Measurements from ENCODE around the gene IL1B.

Gene IL1B

GRCh38 chr2:112824694-112825085, 11.9 kb downstream of the IL1B start:
- H3K4me3 ChIP-seq (ENCODE audit: low read depth, low read length), result no peak overlapping the region
- peaks cover 8% of the 10 kb centered on the region for H3K4me1 ChIP-seq (ENCODE audit: control insufficient read depth, insufficient read depth, low read length)
- no peaks in the 10 kb centered on the region for H3K27me3 ChIP-seq (ENCODE audit: control insufficient read depth, insufficient read depth, low read length)
- no peaks in the 10 kb centered on the region for H3K9me3 ChIP-seq (ENCODE audit: control insufficient read depth, insufficient read depth, low read length)
- no peak overlapping the region for H3K9ac ChIP-seq (ENCODE audit: low read depth, low read length)
- H3K36me3 ChIP-seq (ENCODE audit: control insufficient read depth, insufficient read depth, low read length), result no peaks in the 10 kb centered on the region

GRCh38 chr2:112821682-112822081, 14.9 kb downstream of the IL1B start:
- H3K9ac ChIP-seq (ENCODE audit: low read depth, low read length), result no peak overlapping the region

GRCh38 chr2:112821142-112821541, 15.4 kb downstream of the IL1B start:
- Histone ChIP-seq H3K9me3 (ENCODE audit: control insufficient read depth, insufficient read depth, low read length) (no peaks in the 10 kb centered on the region), H3K27me3 (ENCODE audit: control insufficient read depth, insufficient read depth, low read length) (no peaks in the 10 kb centered on the region), H3K4me3 (ENCODE audit: low read depth, low read length) (no peak overlapping the region), H3K4me1 (ENCODE audit: control insufficient read depth, insufficient read depth, low read length) (peaks cover 16% of the 10 kb centered on the region), H3K36me3 (ENCODE audit: control insufficient read depth, insufficient read depth, low read length) (no peaks in the 10 kb centered on the region), H3K9ac (ENCODE audit: low read depth, low read length) (no peak overlapping the region)

More at GRCh38 chr2:112821682-112822081, 14.9 kb downstream of the IL1B start:
- Histone ChIP-seq H3K27me3 (ENCODE audit: control insufficient read depth, insufficient read depth, low read length) (no peaks in the 10 kb centered on the region), H3K9me3 (ENCODE audit: control insufficient read depth, insufficient read depth, low read length) (no peaks in the 10 kb centered on the region), H3K36me3 (ENCODE audit: control insufficient read depth, insufficient read depth, low read length) (no peaks in the 10 kb centered on the region), H3K4me3 (ENCODE audit: low read depth, low read length) (no peak overlapping the region), H3K4me1 (ENCODE audit: control insufficient read depth, insufficient read depth, low read length) (peaks cover 16% of the 10 kb centered on the region)

GRCh38 chr2:112820343-112820742, 16.2 kb downstream of the IL1B start:
- Histone ChIP-seq H3K9ac (ENCODE audit: low read depth, low read length) (no peak overlapping the region), H3K9me3 (ENCODE audit: control insufficient read depth, insufficient read depth, low read length) (no peaks in the 10 kb centered on the region), H3K4me3 (ENCODE audit: low read depth, low read length) (no peak overlapping the region), H3K4me1 (ENCODE audit: control insufficient read depth, insufficient read depth, low read length) (peaks cover 16% of the 10 kb centered on the region), H3K27me3 (ENCODE audit: control insufficient read depth, insufficient read depth, low read length) (no peaks in the 10 kb centered on the region), H3K36me3 (ENCODE audit: control insufficient read depth, insufficient read depth, low read length) (no peaks in the 10 kb centered on the region)

GRCh38 chr2:112819081-112819480, 17.5 kb downstream of the IL1B start:
- Histone ChIP-seq H3K9ac (ENCODE audit: low read depth, low read length) (no peak overlapping the region), H3K27me3 (ENCODE audit: control insufficient read depth, insufficient read depth, low read length) (no peaks in the 10 kb centered on the region), H3K4me1 (ENCODE audit: control insufficient read depth, insufficient read depth, low read length) (peaks cover 19% of the 10 kb centered on the region)

GRCh38 chr2:112818094-112818902, 18.3 kb downstream of the IL1B start:
- no peaks in the 10 kb centered on the region for H3K9me3 ChIP-seq (ENCODE audit: control insufficient read depth, insufficient read depth, low read length)
- H3K9ac ChIP-seq (ENCODE audit: low read depth, low read length), result no peak overlapping the region
- no peak overlapping the region for H3K4me3 ChIP-seq (ENCODE audit: low read depth, low read length)
- peaks cover 26% of the 10 kb centered on the region for H3K4me1 ChIP-seq (ENCODE audit: control insufficient read depth, insufficient read depth, low read length)
- H3K27me3 ChIP-seq (ENCODE audit: control insufficient read depth, insufficient read depth, low read length), result no peaks in the 10 kb centered on the region
- no peaks in the 10 kb centered on the region for H3K36me3 ChIP-seq (ENCODE audit: control insufficient read depth, insufficient read depth, low read length)

More at GRCh38 chr2:112819081-112819480, 17.5 kb downstream of the IL1B start:
- Histone ChIP-seq H3K4me3 (ENCODE audit: low read depth, low read length) (no peak overlapping the region), H3K9me3 (ENCODE audit: control insufficient read depth, insufficient read depth, low read length) (no peaks in the 10 kb centered on the region), H3K36me3 (ENCODE audit: control insufficient read depth, insufficient read depth, low read length) (no peaks in the 10 kb centered on the region)

- Histone ChIP-seq H3K27me3 (ENCODE audit: control insufficient read depth, insufficient read depth, low read length) (no peaks in the 10 kb centered on the region), H3K9ac (ENCODE audit: low read depth, low read length) (no peak overlapping the region), H3K9me3 (ENCODE audit: control insufficient read depth, insufficient read depth, low read length) (no peaks in the 10 kb centered on the region), H3K4me3 (ENCODE audit: low read depth, low read length) (no peak overlapping the region), H3K36me3 (ENCODE audit: control insufficient read depth, insufficient read depth, low read length) (no peaks in the 10 kb centered on the region), H3K4me1 (ENCODE audit: control insufficient read depth, insufficient read depth, low read length) (peaks cover 30% of the 10 kb centered on the region)
Observed at GRCh38 chr2:112817082-112817689, 19.4 kb downstream of the IL1B start.

- Histone ChIP-seq H3K9me3 (ENCODE audit: control insufficient read depth, insufficient read depth, low read length) (no peaks in the 10 kb centered on the region), H3K36me3 (ENCODE audit: control insufficient read depth, insufficient read depth, low read length) (no peaks in the 10 kb centered on the region), H3K4me3 (ENCODE audit: low read depth, low read length) (no peak overlapping the region), H3K27me3 (ENCODE audit: control insufficient read depth, insufficient read depth, low read length) (no peaks in the 10 kb centered on the region), H3K4me1 (ENCODE audit: control insufficient read depth, insufficient read depth, low read length) (peaks cover 22% of the 10 kb centered on the region), H3K9ac (ENCODE audit: low read depth, low read length) (no peak overlapping the region)
Observed at GRCh38 chr2:112814278-112814677, 22.3 kb downstream of the IL1B start.

GRCh38 chr2:112813280-112813966, 23.2 kb downstream of the IL1B start:
- Histone ChIP-seq H3K9ac (ENCODE audit: low read depth, low read length) (no peak overlapping the region), H3K27me3 (ENCODE audit: control insufficient read depth, insufficient read depth, low read length) (no peaks in the 10 kb centered on the region), H3K36me3 (ENCODE audit: control insufficient read depth, insufficient read depth, low read length) (no peaks in the 10 kb centered on the region), H3K9me3 (ENCODE audit: control insufficient read depth, insufficient read depth, low read length) (no peaks in the 10 kb centered on the region), H3K4me3 (ENCODE audit: low read depth, low read length) (no peak overlapping the region), H3K4me1 (ENCODE audit: control insufficient read depth, insufficient read depth, low read length) (peaks cover 20% of the 10 kb centered on the region)

GRCh38 chr2:112812318-112813267, 24.0 kb downstream of the IL1B start:
- no peaks in the 10 kb centered on the region for H3K27me3 ChIP-seq (ENCODE audit: control insufficient read depth, insufficient read depth, low read length)
- H3K9me3 ChIP-seq (ENCODE audit: control insufficient read depth, insufficient read depth, low read length), result no peaks in the 10 kb centered on the region
- H3K4me3 ChIP-seq (ENCODE audit: low read depth, low read length), result no peak overlapping the region
- H3K36me3 ChIP-seq (ENCODE audit: control insufficient read depth, insufficient read depth, low read length), result no peaks in the 10 kb centered on the region
- H3K4me1 ChIP-seq (ENCODE audit: control insufficient read depth, insufficient read depth, low read length), result peaks cover 16% of the 10 kb centered on the region
- no peak overlapping the region for H3K9ac ChIP-seq (ENCODE audit: low read depth, low read length)

- no peak overlapping the region for H3K4me3 ChIP-seq (ENCODE audit: low read depth, low read length)
- no peaks in the 10 kb centered on the region for H3K9me3 ChIP-seq (ENCODE audit: control insufficient read depth, insufficient read depth, low read length)
- no peak overlapping the region for H3K9ac ChIP-seq (ENCODE audit: low read depth, low read length)
- H3K4me1 ChIP-seq (ENCODE audit: control insufficient read depth, insufficient read depth, low read length), result peaks cover 14% of the 10 kb centered on the region
- H3K36me3 ChIP-seq (ENCODE audit: control insufficient read depth, insufficient read depth, low read length), result no peaks in the 10 kb centered on the region
- no peaks in the 10 kb centered on the region for H3K27me3 ChIP-seq (ENCODE audit: control insufficient read depth, insufficient read depth, low read length)
Observed at GRCh38 chr2:112811841-112812306, 24.7 kb downstream of the IL1B start.
